GM18858 (cell line): ENCODE data around the gene TRAPPC12.
"Not testable (repeated sequence)": the region's sequence is repeated elsewhere in the genome, so short reads cannot be mapped to it uniquely, and the experiment has no call there.

ENCODE experiments used
- ATAC-seq: cut with Tn5 transposase; IDR thresholded peaks from one replicate; pipeline ENCODE4 v1.9.1; 2021; ENCODE audit not compliant: unreplicated experiment

TRAPPC12 gene

GRCh38 chr2:3379647-3380534 lies at the start of gene TRAPPC12:
Gene TRAPPC12, plus strand, starts transcription at chr2:3379694. Its CDS starts 7,930 bp downstream, at chr2:3387624.
- ATAC-seq, result peak; percentile 58

GRCh38 chr2:3332133-3332532 lies 47.4 kb upstream of the TRAPPC12 start:
- no peak for ATAC-seq

- ATAC-seq, result no peak
Measured at GRCh38 chr2:3334392-3335345, 44.8 kb upstream of the TRAPPC12 start.

GRCh38 chr2:3336844-3337243 lies 42.6 kb upstream of the TRAPPC12 start:
- ATAC-seq, result no peak

- no peak for ATAC-seq
Measured at GRCh38 chr2:3338340-3338739, 41.2 kb upstream of the TRAPPC12 start.

- no peak for ATAC-seq
Measured at GRCh38 chr2:3340144-3340543, 39.4 kb upstream of the TRAPPC12 start.

- no peak for ATAC-seq
Measured at GRCh38 chr2:3341336-3341735, 38.2 kb upstream of the TRAPPC12 start.

- ATAC-seq, result no peak
Measured at GRCh38 chr2:3342324-3342723, 37.2 kb upstream of the TRAPPC12 start.

- no peak for ATAC-seq
Measured at GRCh38 chr2:3343012-3343411, 36.5 kb upstream of the TRAPPC12 start.

- no peak for ATAC-seq
Measured at GRCh38 chr2:3344897-3345296, 34.6 kb upstream of the TRAPPC12 start.

GRCh38 chr2:3345621-3346020 lies 33.9 kb upstream of the TRAPPC12 start:
- no peak for ATAC-seq

GRCh38 chr2:3348767-3349166 lies 30.7 kb upstream of the TRAPPC12 start:
- ATAC-seq, result no peak

GRCh38 chr2:3349211-3349693 lies 30.2 kb upstream of the TRAPPC12 start:
- ATAC-seq, result no peak

GRCh38 chr2:3354986-3355385 lies 24.5 kb upstream of the TRAPPC12 start:
- no peak for ATAC-seq

- no peak for ATAC-seq
Measured at GRCh38 chr2:3355951-3356569, 23.4 kb upstream of the TRAPPC12 start.

GRCh38 chr2:3356799-3357198 lies 22.7 kb upstream of the TRAPPC12 start:
- ATAC-seq, result no peak

- not testable (repeated sequence) for ATAC-seq
Measured at GRCh38 chr2:3357446-3357845, 22.0 kb upstream of the TRAPPC12 start.

- no peak for ATAC-seq
Measured at GRCh38 chr2:3357926-3358325, 21.6 kb upstream of the TRAPPC12 start.

- no peak for ATAC-seq
Measured at GRCh38 chr2:3361518-3362389, 17.7 kb upstream of the TRAPPC12 start.

GRCh38 chr2:3365219-3365618 lies 14.3 kb upstream of the TRAPPC12 start:
- no peak for ATAC-seq
